ENCODE data around the gene CFAP97.

DNA sequence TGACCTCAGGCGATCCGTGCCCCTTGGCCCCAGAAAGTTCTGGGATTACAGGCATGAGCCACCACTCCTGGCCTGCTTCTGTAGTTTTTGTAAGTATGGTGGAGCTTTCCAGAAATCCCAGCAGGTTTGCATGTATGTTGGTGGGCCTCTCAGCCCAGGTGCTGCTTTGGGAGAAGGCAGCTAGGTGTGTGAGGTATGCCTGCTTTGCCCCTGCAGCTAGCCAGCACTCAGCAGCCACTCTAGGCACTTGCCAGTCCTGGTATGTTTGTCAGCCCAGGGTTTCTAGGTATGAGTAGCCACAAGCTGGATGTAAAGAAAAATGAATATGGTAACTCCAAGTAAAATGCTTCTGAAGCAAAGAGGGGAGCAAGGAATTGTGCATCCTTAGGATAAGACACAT, 14.5 kb upstream of the CFAP97 start:
- TF ChIP-seq, protein P1, sequence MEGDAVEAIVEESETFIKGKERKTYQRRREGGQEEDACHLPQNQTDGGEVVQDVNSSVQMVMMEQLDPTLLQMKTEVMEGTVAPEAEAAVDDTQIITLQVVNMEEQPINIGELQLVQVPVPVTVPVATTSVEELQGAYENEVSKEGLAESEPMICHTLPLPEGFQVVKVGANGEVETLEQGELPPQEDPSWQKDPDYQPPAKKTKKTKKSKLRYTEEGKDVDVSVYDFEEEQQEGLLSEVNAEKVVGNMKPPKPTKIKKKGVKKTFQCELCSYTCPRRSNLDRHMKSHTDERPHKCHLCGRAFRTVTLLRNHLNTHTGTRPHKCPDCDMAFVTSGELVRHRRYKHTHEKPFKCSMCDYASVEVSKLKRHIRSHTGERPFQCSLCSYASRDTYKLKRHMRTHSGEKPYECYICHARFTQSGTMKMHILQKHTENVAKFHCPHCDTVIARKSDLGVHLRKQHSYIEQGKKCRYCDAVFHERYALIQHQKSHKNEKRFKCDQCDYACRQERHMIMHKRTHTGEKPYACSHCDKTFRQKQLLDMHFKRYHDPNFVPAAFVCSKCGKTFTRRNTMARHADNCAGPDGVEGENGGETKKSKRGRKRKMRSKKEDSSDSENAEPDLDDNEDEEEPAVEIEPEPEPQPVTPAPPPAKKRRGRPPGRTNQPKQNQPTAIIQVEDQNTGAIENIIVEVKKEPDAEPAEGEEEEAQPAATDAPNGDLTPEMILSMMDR (IDR thresholded peaks at IDR 0.05 in 4 of 5, conservative IDR thresholded peaks at IDR 0.05 in 1 of 5): no peak
- no peak for TF ChIP-seq POLR2A (IDR thresholded peaks at IDR 0.05)
